CD4-positive, alpha-beta memory T cell (primary cell): ENCODE results near the gene FLT3. TPM values are rescaled to one million over a fixed set of nuclear protein-coding genes. Genes with fewer than 3 reads are reported as not detected.
A peak's percentile ranks its signal among the peaks of the same experiment; 100 is the strongest.

Experiments used
- CTCF ChIA-PET: fragments of 350-600 bp; sonication (Branson Sonifier 250); formaldehyde crosslinking; loops from one replicate; lab custom pipeline; 2021; ENCODE audit warnings: inconsistent platforms; ENCODE audit not compliant: partially characterized antibody; lab: Charles Lee
- POLR2A ChIA-PET: fragments of 350-600 bp; sonication (Branson Sonifier 250); formaldehyde crosslinking; loops from one replicate; lab custom pipeline; 2021; ENCODE audit not compliant: partially characterized antibody; lab: Charles Lee
- DNase-seq, 5 donors: peaks; one replicate each; pipeline versions ENCODE4 v3.0.0 to v3.0.0-alpha.2; 2020 to 2022; ENCODE audit warnings: mixed read lengths in 1 of 5
- H3K27ac ChIP-seq: one replicate; pipeline ENCODE4 v1.7.0; 2013; ENCODE audit warnings: low read depth, low read length
- H3K27me3 ChIP-seq: 2 replicates; pipeline ENCODE4 v1.7.0; 2013; ENCODE audit warnings: mild to moderate bottlenecking, low read length, moderate library complexity; ENCODE audit not compliant: insufficient read depth
- H3K36me3 ChIP-seq: 2 replicates; pipeline ENCODE4 v1.7.0; 2013; ENCODE audit warnings: mild to moderate bottlenecking, low read length, moderate library complexity; ENCODE audit not compliant: insufficient read depth
- H3K4me1 ChIP-seq: 2 replicates; pipeline ENCODE4 v1.7.0; 2013; ENCODE audit warnings: mild to moderate bottlenecking, low read length, moderate library complexity; ENCODE audit not compliant: insufficient read depth
- H3K4me3 ChIP-seq, 2 donors: one replicate each; pipeline ENCODE4 v1.7.0; 2013; ENCODE audit warnings: low read length in 2 of 2, mild to moderate bottlenecking in 1 of 2
- H3K9me3 ChIP-seq, 2 donors: one replicate each; pipeline ENCODE4 v1.7.0; 2013; ENCODE audit warnings: low read length in 2 of 2, control low read depth in 1 of 2; ENCODE audit not compliant: control insufficient read depth in 1 of 2
- H3K27ac Mint-ChIP-seq, 7 donors: one replicate each; pipeline ENCODE4 v1.8.0; 2020 to 2021; ENCODE audit warnings: mixed read lengths in 7 of 7, mild to moderate bottlenecking in 6 of 7, inconsistent platforms in 3 of 7, moderate library complexity in 3 of 7
- H3K27me3 Mint-ChIP-seq, 2 donors: one replicate each; pipeline ENCODE4 v1.8.0; 2020 to 2021; ENCODE audit warnings: mixed read lengths in 2 of 2
- H3K36me3 Mint-ChIP-seq, 2 donors: one replicate each; pipeline ENCODE4 v1.8.0; 2020 to 2021; ENCODE audit warnings: mixed read lengths in 2 of 2, inconsistent platforms in 1 of 2, mild to moderate bottlenecking in 1 of 2
- H3K4me1 Mint-ChIP-seq, 4 donors: one replicate each; pipeline ENCODE4 v1.8.0; 2020 to 2021; ENCODE audit warnings: mixed read lengths in 4 of 4, mild to moderate bottlenecking in 1 of 4
- H3K4me3 Mint-ChIP-seq, 8 donors: one replicate each; pipeline ENCODE4 v1.8.0; 2020 to 2021; ENCODE audit warnings: mixed read lengths in 8 of 8, mild to moderate bottlenecking in 7 of 8, moderate library complexity in 6 of 8, inconsistent platforms in 3 of 8
- H3K9me3 Mint-ChIP-seq, 8 donors: one replicate each; pipeline ENCODE4 v1.8.0; 2020 to 2021; ENCODE audit warnings: mixed read lengths in 8 of 8, mild to moderate bottlenecking in 5 of 8, inconsistent platforms in 3 of 8, moderate library complexity in 1 of 8
- intact Hi-C: fragments of 100-400 bp; cut with micrococcal nuclease; formaldehyde crosslinking; loops from one replicate; pipeline ENCODE4 v1.15.1; 2023
- polyA plus RNA-seq, 2 donors: library from polyadenylated mRNA; unstranded; fragments of 300-500 nt; fragmentation: Illumina TruSeq; gene quantifications; one replicate each; pipeline ENCODE4 v1.2.3, GENCODE V29; 2021
- total RNA-seq, 2 experiments: library from RNA; stranded (reverse); gene quantifications; one replicate each; pipeline ENCODE4 v1.2.3, GENCODE V29; 2021

Gene FLT3
- total and polyA plus RNA-seq, 4 experiments from 2014 or later, result not detected

GRCh38 chr13:28128030-28128429 is 27.7 kb upstream of the FLT3 start:
- no peaks in the 10 kb centered on the region for H3K36me3 Mint-ChIP-seq
- ChIA-PET POLR2A (no interaction called here), CTCF (no interaction called here)
- intact Hi-C loops, result no loop called here
- no peak overlapping the region for H3K27ac Mint-ChIP-seq
- Histone ChIP-seq H3K4me1 (no peaks in the 10 kb centered on the region), H3K9me3 (no peaks in the 10 kb centered on the region), H3K36me3 (no peaks in the 10 kb centered on the region), H3K4me3 (no peak overlapping the region), H3K27me3 (no peaks in the 10 kb centered on the region), H3K27ac (no peak overlapping the region)
- H3K9me3 Mint-ChIP-seq, result no peaks in the 10 kb centered on the region
- no peak overlapping the region for H3K4me3 Mint-ChIP-seq
- no peaks in the 10 kb centered on the region for H3K4me1 Mint-ChIP-seq
- H3K27me3 Mint-ChIP-seq, result peaks cover 0 to 2% of the 10 kb centered on the region in 2 donors
- no peak for DNase-seq

- peak overlapping the region in 2 of 7 donors; percentile 6 to 17 for H3K27ac Mint-ChIP-seq
- H3K36me3 Mint-ChIP-seq, result no peaks in the 10 kb centered on the region
- Histone ChIP-seq H3K36me3 (no peaks in the 10 kb centered on the region), H3K4me1 (peaks cover 6% of the 10 kb centered on the region), H3K9me3 (no peaks in the 10 kb centered on the region), H3K4me3 (no peak overlapping the region), H3K27ac (no peak overlapping the region), H3K27me3 (no peaks in the 10 kb centered on the region)
- peaks cover 0 to 2% (median 0%) of the 10 kb centered on the region in 8 donors for H3K9me3 Mint-ChIP-seq
- peak overlapping the region in 6 of 8 donors; percentile 11 to 52 (median 15) for H3K4me3 Mint-ChIP-seq
- ChIA-PET POLR2A (no interaction called here), CTCF (interaction anchor here (0.6 kb wide), 1 partner anchor 64 kb away, joined by 3 read pairs; no protein-coding TSS in a partner anchor)
- intact Hi-C loops, result no loop called here
- H3K27me3 Mint-ChIP-seq, result peaks cover 3 to 5% of the 10 kb centered on the region in 2 donors
- no peak for DNase-seq
- peaks cover 4 to 11% (median 8%) of the 10 kb centered on the region in 4 donors for H3K4me1 Mint-ChIP-seq
Observed at GRCh38 chr13:28121224-28121623, 20.8 kb upstream of the FLT3 start.

- Mint-ChIP-seq H3K9me3 (peaks cover 0 to 2% (median 0%) of the 10 kb centered on the region in 8 donors), H3K27me3 (peaks cover 3 to 5% of the 10 kb centered on the region in 2 donors), H3K27ac (no peak overlapping the region), H3K36me3 (no peaks in the 10 kb centered on the region), H3K4me3 (peak overlapping the region in 2 of 8 donors; percentile 4 to 15), H3K4me1 (peaks cover 4 to 11% (median 8%) of the 10 kb centered on the region in 4 donors)
- Histone ChIP-seq H3K4me3 (no peak overlapping the region), H3K36me3 (no peaks in the 10 kb centered on the region), H3K27me3 (no peaks in the 10 kb centered on the region), H3K4me1 (peaks cover 6% of the 10 kb centered on the region), H3K27ac (no peak overlapping the region), H3K9me3 (no peaks in the 10 kb centered on the region)
- CTCF ChIA-PET, result no interaction called here
- intact Hi-C loops, result no loop called here
- no peak for DNase-seq
- POLR2A ChIA-PET, result no interaction called here
Observed at GRCh38 chr13:28120317-28120716, 19.9 kb upstream of the FLT3 start.

DNA sequence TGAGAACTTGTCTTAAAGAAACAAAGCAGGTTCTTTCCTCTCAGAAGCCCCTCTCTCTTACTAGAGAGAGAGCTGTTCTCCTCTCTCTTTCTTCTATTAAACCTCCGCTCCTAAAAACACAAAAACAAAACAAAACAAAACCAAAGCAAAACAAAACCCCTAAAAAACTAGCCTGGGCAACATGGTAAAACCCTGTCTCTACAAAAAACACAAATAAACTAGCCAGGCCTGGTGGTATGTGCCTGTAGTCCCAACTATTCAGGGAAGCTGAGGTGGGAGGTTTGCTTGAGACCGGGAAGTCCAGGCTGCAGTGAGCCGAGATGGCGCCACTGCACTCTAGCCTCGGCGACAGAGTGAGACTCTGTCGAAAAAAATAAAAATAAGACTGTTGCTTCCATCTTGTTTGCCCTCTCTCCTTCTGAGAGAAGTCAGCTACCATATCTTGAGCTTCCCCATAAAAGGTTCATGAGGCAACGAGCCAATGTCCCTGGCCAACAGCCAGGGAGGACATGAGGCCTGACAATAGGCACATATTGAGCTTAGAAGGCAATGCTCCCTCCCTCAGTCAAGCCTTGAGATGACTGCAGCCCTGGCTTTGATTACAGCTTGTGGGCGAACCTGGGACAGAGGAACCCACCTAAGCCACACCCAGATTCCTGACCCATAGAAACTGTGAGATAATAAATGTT is 17.5 kb upstream of the FLT3 start:
- no peaks in the 10 kb centered on the region for H3K36me3 Mint-ChIP-seq
- Histone ChIP-seq H3K36me3 (no peaks in the 10 kb centered on the region), H3K9me3 (no peaks in the 10 kb centered on the region), H3K4me1 (peaks cover 6% of the 10 kb centered on the region), H3K27ac (no peak overlapping the region), H3K4me3 (no peak overlapping the region), H3K27me3 (no peaks in the 10 kb centered on the region)
- DNase-seq, result no peak
- ChIA-PET POLR2A (interaction anchor here (1.3 kb wide), 1 partner anchor 20 kb away, joined by 4 read pairs; no protein-coding TSS in a partner anchor), CTCF (no interaction called here)
- intact Hi-C loops, result no loop called here
- H3K4me1 Mint-ChIP-seq, result peaks cover 4 to 11% (median 8%) of the 10 kb centered on the region in 4 donors
- H3K27ac Mint-ChIP-seq, result no peak overlapping the region
- H3K27me3 Mint-ChIP-seq, result peaks cover 2 to 5% of the 10 kb centered on the region in 2 donors
- peaks cover 0 to 2% (median 0%) of the 10 kb centered on the region in 8 donors for H3K9me3 Mint-ChIP-seq
- no peak overlapping the region for H3K4me3 Mint-ChIP-seq

- POLR2A ChIA-PET, result no interaction called here
- intact Hi-C loops, result no loop called here
Observed at GRCh38 chr13:28116736-28117135, 16.4 kb upstream of the FLT3 start.

GRCh38 chr13:28110414-28110813 is 10.0 kb upstream of the FLT3 start:
- intact Hi-C loops, result no loop called here
- H3K27me3 ChIP-seq, result no peaks in the 10 kb centered on the region
- DNase-seq, result no peak
- peaks cover 1 to 6% of the 10 kb centered on the region in 2 donors for H3K27me3 Mint-ChIP-seq
- H3K4me3 Mint-ChIP-seq, result no peak overlapping the region
- no peaks in the 10 kb centered on the region for H3K9me3 ChIP-seq
- no peaks in the 10 kb centered on the region for H3K36me3 Mint-ChIP-seq
- H3K4me3 ChIP-seq, result no peak overlapping the region
- H3K9me3 Mint-ChIP-seq, result peaks cover 0 to 2% (median 0%) of the 10 kb centered on the region in 8 donors
- H3K27ac ChIP-seq, result no peak overlapping the region
- ChIA-PET POLR2A (no interaction called here), CTCF (interaction anchor here (1.4 kb wide), 1 partner anchor 179 kb away, joined by 3 read pairs; no protein-coding TSS in a partner anchor)
- peak overlapping the region in 1 of 7 donors; percentile 3 for H3K27ac Mint-ChIP-seq
- no peaks in the 10 kb centered on the region for H3K36me3 ChIP-seq
- no peaks in the 10 kb centered on the region for H3K4me1 Mint-ChIP-seq
- H3K4me1 ChIP-seq, result no peaks in the 10 kb centered on the region

More at GRCh38 chr13:28116736-28117135, 16.4 kb upstream of the FLT3 start:
- Histone ChIP-seq H3K9me3 (no peaks in the 10 kb centered on the region), H3K4me1 (no peaks in the 10 kb centered on the region), H3K27ac (no peak overlapping the region), H3K36me3 (no peaks in the 10 kb centered on the region), H3K4me3 (no peak overlapping the region), H3K27me3 (no peaks in the 10 kb centered on the region)
- H3K4me3 Mint-ChIP-seq, result no peak overlapping the region
- H3K36me3 Mint-ChIP-seq, result no peaks in the 10 kb centered on the region
- H3K4me1 Mint-ChIP-seq, result peaks cover 0 to 6% (median 3%) of the 10 kb centered on the region in 4 donors
- DNase-seq, result no peak
- peaks cover 0 to 2% (median 0%) of the 10 kb centered on the region in 8 donors for H3K9me3 Mint-ChIP-seq
- CTCF ChIA-PET, result no interaction called here
- H3K27ac Mint-ChIP-seq, result no peak overlapping the region
- H3K27me3 Mint-ChIP-seq, result peaks cover 2 to 4% of the 10 kb centered on the region in 2 donors

GRCh38 chr13:28106976-28107375 is 6.6 kb upstream of the FLT3 start:
- no peak overlapping the region for H3K27ac Mint-ChIP-seq
- no peak for DNase-seq
- Histone ChIP-seq H3K4me3 (no peak overlapping the region), H3K36me3 (no peaks in the 10 kb centered on the region), H3K27ac (no peak overlapping the region), H3K4me1 (no peaks in the 10 kb centered on the region), H3K9me3 (no peaks in the 10 kb centered on the region), H3K27me3 (peaks cover 1% of the 10 kb centered on the region)
- POLR2A ChIA-PET, result no interaction called here
- H3K27me3 Mint-ChIP-seq, result peaks cover 4 to 16% of the 10 kb centered on the region in 2 donors
- no peaks in the 10 kb centered on the region for H3K4me1 Mint-ChIP-seq
- intact Hi-C loops, result no loop called here
- CTCF ChIA-PET, result no interaction called here
- H3K9me3 Mint-ChIP-seq, result peaks cover 0 to 2% (median 0%) of the 10 kb centered on the region in 8 donors
- H3K4me3 Mint-ChIP-seq, result no peak overlapping the region
- no peaks in the 10 kb centered on the region for H3K36me3 Mint-ChIP-seq
